Measurements from ENCODE around the gene FOXE3. TPM values are rescaled to one million over a fixed set of nuclear protein-coding genes. Genes with fewer than 3 reads are reported as not detected.

FOXE3 gene
- total and polyA plus RNA-seq, 10 of the 15 experiments (the other 5 are each of a cell fraction or from before 2014, with no cell fraction given): 0.13 TPM; not detected in 9

DNA sequence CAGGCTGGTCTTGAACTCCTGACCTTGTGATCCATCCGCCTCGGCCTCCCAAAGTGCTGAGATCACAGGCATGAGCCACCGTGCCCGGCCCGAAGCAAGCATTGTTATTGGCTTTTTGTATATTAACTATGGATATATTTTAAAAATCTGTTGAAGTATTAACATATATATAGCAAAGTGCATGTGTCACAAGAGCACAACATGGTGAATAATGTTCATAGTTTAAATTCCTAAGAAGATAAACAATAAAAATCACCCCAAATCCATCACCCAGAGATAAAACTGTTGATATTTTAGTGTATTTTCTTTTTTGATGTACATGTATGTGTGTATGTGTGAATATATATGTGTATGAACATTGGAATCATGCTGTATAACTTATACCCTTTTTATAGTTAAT lies 9.1 kb upstream of the FOXE3 start (continued):
- TF ChIP-seq, protein P1, sequence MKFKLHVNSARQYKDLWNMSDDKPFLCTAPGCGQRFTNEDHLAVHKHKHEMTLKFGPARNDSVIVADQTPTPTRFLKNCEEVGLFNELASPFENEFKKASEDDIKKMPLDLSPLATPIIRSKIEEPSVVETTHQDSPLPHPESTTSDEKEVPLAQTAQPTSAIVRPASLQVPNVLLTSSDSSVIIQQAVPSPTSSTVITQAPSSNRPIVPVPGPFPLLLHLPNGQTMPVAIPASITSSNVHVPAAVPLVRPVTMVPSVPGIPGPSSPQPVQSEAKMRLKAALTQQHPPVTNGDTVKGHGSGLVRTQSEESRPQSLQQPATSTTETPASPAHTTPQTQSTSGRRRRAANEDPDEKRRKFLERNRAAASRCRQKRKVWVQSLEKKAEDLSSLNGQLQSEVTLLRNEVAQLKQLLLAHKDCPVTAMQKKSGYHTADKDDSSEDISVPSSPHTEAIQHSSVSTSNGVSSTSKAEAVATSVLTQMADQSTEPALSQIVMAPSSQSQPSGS (IDR thresholded peaks at IDR 0.05; ENCODE audit: low read length): no peak
- TF ChIP-seq RCOR1 (conservative IDR thresholded peaks at IDR 0.05; ENCODE audit: low read depth, low read length) (no peak), SREBF1 (IDR thresholded peaks at IDR 0.05; ENCODE audit: low read length) (no peak), HDGF (IDR thresholded peaks at IDR 0.05) (no peak), SMC3 (IDR thresholded peaks at IDR 0.05; ENCODE audit: borderline replicate concordance, low read length) (no peak), HDAC6 (IDR thresholded peaks at IDR 0.05; ENCODE audit: unreplicated experiment) (no peak), CHD4 (IDR thresholded peaks at IDR 0.05) (no peak), BACH1 (IDR thresholded peaks at IDR 0.05; ENCODE audit: borderline replicate concordance) (no peak)
- TF ChIP-seq, protein P2, sequence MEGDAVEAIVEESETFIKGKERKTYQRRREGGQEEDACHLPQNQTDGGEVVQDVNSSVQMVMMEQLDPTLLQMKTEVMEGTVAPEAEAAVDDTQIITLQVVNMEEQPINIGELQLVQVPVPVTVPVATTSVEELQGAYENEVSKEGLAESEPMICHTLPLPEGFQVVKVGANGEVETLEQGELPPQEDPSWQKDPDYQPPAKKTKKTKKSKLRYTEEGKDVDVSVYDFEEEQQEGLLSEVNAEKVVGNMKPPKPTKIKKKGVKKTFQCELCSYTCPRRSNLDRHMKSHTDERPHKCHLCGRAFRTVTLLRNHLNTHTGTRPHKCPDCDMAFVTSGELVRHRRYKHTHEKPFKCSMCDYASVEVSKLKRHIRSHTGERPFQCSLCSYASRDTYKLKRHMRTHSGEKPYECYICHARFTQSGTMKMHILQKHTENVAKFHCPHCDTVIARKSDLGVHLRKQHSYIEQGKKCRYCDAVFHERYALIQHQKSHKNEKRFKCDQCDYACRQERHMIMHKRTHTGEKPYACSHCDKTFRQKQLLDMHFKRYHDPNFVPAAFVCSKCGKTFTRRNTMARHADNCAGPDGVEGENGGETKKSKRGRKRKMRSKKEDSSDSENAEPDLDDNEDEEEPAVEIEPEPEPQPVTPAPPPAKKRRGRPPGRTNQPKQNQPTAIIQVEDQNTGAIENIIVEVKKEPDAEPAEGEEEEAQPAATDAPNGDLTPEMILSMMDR (IDR thresholded peaks at IDR 0.05 in 2 of 3, conservative IDR thresholded peaks at IDR 0.05 in 1 of 3; ENCODE audit: control insufficient read depth in 2 of 3, extremely low read depth in 1 of 3, insufficient read depth in 1 of 3, low read depth in 3 of 3, low read length in 3 of 3): no peak

DNA sequence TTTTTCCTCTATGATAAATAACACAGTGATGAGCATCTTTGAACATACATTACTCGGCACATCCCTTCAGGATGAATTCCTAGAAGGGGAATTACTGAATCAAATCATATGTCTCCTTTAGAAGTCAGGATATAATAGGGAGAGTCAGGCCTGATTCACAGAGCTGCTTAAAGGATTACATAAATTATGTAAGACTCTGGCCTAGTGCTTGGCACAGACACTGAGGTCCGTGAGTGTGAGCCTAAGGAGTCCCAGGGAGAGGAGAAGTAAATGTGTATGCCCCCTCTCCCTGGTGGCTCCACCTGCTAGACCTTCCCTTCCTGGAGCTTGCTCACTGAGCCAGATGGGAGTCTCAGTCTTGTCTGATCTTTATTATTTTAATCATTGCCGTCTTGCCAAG lies 8.6 kb upstream of the FOXE3 start:
- no peaks in the 10 kb centered on the region for H3K9me3 ChIP-seq (replicated peaks; ENCODE audit: control insufficient read depth, insufficient read depth, low read length)
- DNase-seq (ENCODE audit: low read depth, low spot score) (no peak), ATAC-seq (no peak), FAIRE-seq (no peak)
- POLR2A ChIA-PET: no interaction called here
- H3K36me3 ChIP-seq (ENCODE audit: control insufficient read depth in 2 of 2, insufficient read depth in 2 of 2, low read length in 1 of 2): no peaks in the 10 kb centered on the region
- CTCF ChIA-PET: interaction anchor here (3.1 kb wide), 1 partner anchor 19 kb away, joined by 14 read pairs; no protein-coding TSS in a partner anchor
- no TSS peak for BruUV-seq (replicated peaks)
- in situ Hi-C loops (cut with MboI) (no loop called here), intact Hi-C loops (cut with micrococcal nuclease; ENCODE audit: unreplicated experiment) (no loop called here)
- SMC1A ChIA-PET (ENCODE audit: uncharacterized antibody, unreplicated experiment): no interaction called here
- peaks cover 0 to 1% of the 10 kb centered on the region in 2 experiments; a peak in 1 of 4 replicates for H3K27me3 ChIP-seq (replicated peaks in 1 of 2; ENCODE audit: control insufficient read depth in 2 of 2, insufficient read depth in 2 of 2, low read length in 1 of 2)
- H3K79me2 ChIP-seq (ENCODE audit: control insufficient read depth, insufficient read depth, low read length): no peaks in the 10 kb centered on the region
- no peak overlapping the region for H3K4me3 ChIP-seq
- RAD21 ChIA-PET (ENCODE audit: unreplicated experiment): interaction anchor here (1.3 kb wide), 1 partner anchor 30 kb away, joined by 3 read pairs; the partner anchor contains the start of gene FOXD2
- no peak overlapping the region for H3K4me2 ChIP-seq (ENCODE audit: control insufficient read depth, insufficient read depth)
- 54% methylated on average over 3 of the region's 3 CpGs for WGBS (ENCODE audit: insufficient coverage, insufficient replicate concordance, low lambda C conversion rate, missing lambda C conversion rate)
- no peak overlapping the region for H3K9ac ChIP-seq (ENCODE audit: control insufficient read depth, insufficient read depth, low read length)
- no peak overlapping the region for H2AFZ ChIP-seq (ENCODE audit: control insufficient read depth, low read depth, low read length)
- H3K4me1 ChIP-seq (ENCODE audit: control insufficient read depth, insufficient read depth, low read length): no peaks in the 10 kb centered on the region
- H3K27ac ChIP-seq (ENCODE audit: control insufficient read depth, insufficient read depth): no peak overlapping the region
- no peaks in the 10 kb centered on the region for H4K20me1 ChIP-seq (ENCODE audit: control insufficient read depth, insufficient read depth)
- no peak for TF ChIP-seq BACH1 (IDR thresholded peaks at IDR 0.05; ENCODE audit: borderline replicate concordance)
- no peak for TF ChIP-seq KAT2A (conservative IDR thresholded peaks at IDR 0.05; ENCODE audit: control insufficient read depth, low read depth, low read length)
- TF ChIP-seq ZNF622 (IDR thresholded peaks at IDR 0.05): no peak
- no peak for TF ChIP-seq CHD1 (IDR thresholded peaks at IDR 0.05; ENCODE audit: low read depth, low read length)
- TF ChIP-seq, protein P3, sequence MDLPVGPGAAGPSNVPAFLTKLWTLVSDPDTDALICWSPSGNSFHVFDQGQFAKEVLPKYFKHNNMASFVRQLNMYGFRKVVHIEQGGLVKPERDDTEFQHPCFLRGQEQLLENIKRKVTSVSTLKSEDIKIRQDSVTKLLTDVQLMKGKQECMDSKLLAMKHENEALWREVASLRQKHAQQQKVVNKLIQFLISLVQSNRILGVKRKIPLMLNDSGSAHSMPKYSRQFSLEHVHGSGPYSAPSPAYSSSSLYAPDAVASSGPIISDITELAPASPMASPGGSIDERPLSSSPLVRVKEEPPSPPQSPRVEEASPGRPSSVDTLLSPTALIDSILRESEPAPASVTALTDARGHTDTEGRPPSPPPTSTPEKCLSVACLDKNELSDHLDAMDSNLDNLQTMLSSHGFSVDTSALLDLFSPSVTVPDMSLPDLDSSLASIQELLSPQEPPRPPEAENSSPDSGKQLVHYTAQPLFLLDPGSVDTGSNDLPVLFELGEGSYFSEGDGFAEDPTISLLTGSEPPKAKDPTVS (IDR thresholded peaks at IDR 0.05; ENCODE audit: low read depth, low read length): no peak
- TF ChIP-seq, protein P4, sequence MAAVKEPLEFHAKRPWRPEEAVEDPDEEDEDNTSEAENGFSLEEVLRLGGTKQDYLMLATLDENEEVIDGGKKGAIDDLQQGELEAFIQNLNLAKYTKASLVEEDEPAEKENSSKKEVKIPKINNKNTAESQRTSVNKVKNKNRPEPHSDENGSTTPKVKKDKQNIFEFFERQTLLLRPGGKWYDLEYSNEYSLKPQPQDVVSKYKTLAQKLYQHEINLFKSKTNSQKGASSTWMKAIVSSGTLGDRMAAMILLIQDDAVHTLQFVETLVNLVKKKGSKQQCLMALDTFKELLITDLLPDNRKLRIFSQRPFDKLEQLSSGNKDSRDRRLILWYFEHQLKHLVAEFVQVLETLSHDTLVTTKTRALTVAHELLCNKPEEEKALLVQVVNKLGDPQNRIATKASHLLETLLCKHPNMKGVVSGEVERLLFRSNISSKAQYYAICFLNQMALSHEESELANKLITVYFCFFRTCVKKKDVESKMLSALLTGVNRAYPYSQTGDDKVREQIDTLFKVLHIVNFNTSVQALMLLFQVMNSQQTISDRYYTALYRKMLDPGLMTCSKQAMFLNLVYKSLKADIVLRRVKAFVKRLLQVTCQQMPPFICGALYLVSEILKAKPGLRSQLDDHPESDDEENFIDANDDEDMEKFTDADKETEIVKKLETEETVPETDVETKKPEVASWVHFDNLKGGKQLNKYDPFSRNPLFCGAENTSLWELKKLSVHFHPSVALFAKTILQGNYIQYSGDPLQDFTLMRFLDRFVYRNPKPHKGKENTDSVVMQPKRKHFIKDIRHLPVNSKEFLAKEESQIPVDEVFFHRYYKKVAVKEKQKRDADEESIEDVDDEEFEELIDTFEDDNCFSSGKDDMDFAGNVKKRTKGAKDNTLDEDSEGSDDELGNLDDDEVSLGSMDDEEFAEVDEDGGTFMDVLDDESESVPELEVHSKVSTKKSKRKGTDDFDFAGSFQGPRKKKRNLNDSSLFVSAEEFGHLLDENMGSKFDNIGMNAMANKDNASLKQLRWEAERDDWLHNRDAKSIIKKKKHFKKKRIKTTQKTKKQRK (IDR thresholded peaks at IDR 0.05; ENCODE audit: low read depth, low read length): no peak
- TF ChIP-seq ATF7 (IDR thresholded peaks at IDR 0.05; ENCODE audit: low read depth): no peak
- TF ChIP-seq SIX5 (IDR thresholded peaks at IDR 0.05; ENCODE audit: low read depth, low read length, severe bottlenecking): no peak
- no peak for TF ChIP-seq YY1 (IDR thresholded peaks at IDR 0.05; ENCODE audit: low read depth, low read length)
- TF ChIP-seq HDGF (IDR thresholded peaks at IDR 0.05): no peak
